K562 (cell line): Measurements from ENCODE around the gene PMEPA1. TPM values are rescaled to one million over a fixed set of nuclear protein-coding genes. Genes with fewer than 3 reads are reported as not detected.

Experiments used
- ATAC-seq: fragments of 200-7000 bp; cut with Tn5 transposase; 3 replicates; pipeline ENCODE4 v1.9.1; 2020; ENCODE audit warnings: moderate library complexity
- BruUV-seq: library from RNA; stranded (reverse); fragments of 400-500 nt; replicated peaks from 2 replicates; lab custom pipeline; 2021; lab: Mats Ljungman, UMichigan
- CTCF ChIA-PET: fragments of 300-600 bp; formaldehyde crosslinking; extraction: SDS; loops from one replicate; lab custom pipeline; 2021; ENCODE audit warnings: low intra/inter-chr PET ratio; lab: Yijun Ruan, JAX
- POLR2A ChIA-PET: fragments of 300-600, 350-650 bp; sonication (Branson Sonifier 250); formaldehyde crosslinking; extraction: SDS; loops from one replicate; lab custom pipeline; 2021; ENCODE audit warnings: antibody characterized with exemption, inconsistent platforms; lab: Yijun Ruan, JAX
- DNase-seq, 4 experiments: peaks; one replicate each; pipeline versions ENCODE4 v3.0.0 to v3.0.0-alpha.2; 2011 to 2018; ENCODE audit warnings: low spot score in 3 of 4, mixed read lengths in 3 of 4; ENCODE audit errors: extremely low read depth in 1 of 4
- FAIRE-seq: peaks from 2 replicates; lab custom pipeline; 2011; peaks lifted over from hg19 to GRCh38; lab: Jason Lieb, UNC
- H2AFZ ChIP-seq: 2 replicates; pipeline ENCODE4 v1.6.0; 2011; ENCODE audit warnings: low read depth, low read length, control low read depth, inconsistent platforms
- H3K27ac ChIP-seq: fragments of 200-600 bp; 3 replicates; pipeline ENCODE4 v1.8.0; 2011; ENCODE audit warnings: low read depth, mild to moderate bottlenecking, control low read depth, inconsistent platforms, low read length, moderate library complexity, mixed read lengths; ENCODE audit errors: extremely low read depth
- H3K27me3 ChIP-seq, 2 experiments: fragments of 300-600 bp in 1 of 2; 2 replicates in 1 of 2; 3 replicates in 1 of 2; pipeline versions ENCODE4 v1.6.0 to v1.8.0; 2011; ENCODE audit warnings: inconsistent platforms in 2 of 2, low read length in 2 of 2, mild to moderate bottlenecking in 1 of 2, mixed read lengths in 1 of 2, moderate library complexity in 1 of 2; ENCODE audit not compliant: control insufficient read depth in 2 of 2, insufficient read depth in 2 of 2
- H3K36me3 ChIP-seq: fragments of 300-600 bp; 3 replicates; pipeline ENCODE4 v1.8.0; 2011; ENCODE audit warnings: mild to moderate bottlenecking, low read length, inconsistent platforms; ENCODE audit not compliant: control insufficient read depth, insufficient read depth
- H3K4me1 ChIP-seq, 2 experiments: fragments of 200-600 bp in 1 of 2; replicated peaks in 1 of 2; 2 replicates in 1 of 2; 3 replicates in 1 of 2; pipeline versions ENCODE4 v1.5.1 to v1.8.0; 2011; ENCODE audit warnings: inconsistent platforms in 2 of 2, low read length in 2 of 2, mild to moderate bottlenecking in 1 of 2, mixed read lengths in 1 of 2, moderate library complexity in 1 of 2; ENCODE audit not compliant: control insufficient read depth in 2 of 2, insufficient read depth in 2 of 2
- H3K4me2 ChIP-seq: 2 replicates; pipeline ENCODE4 v1.6.1; 2011; ENCODE audit warnings: low read length, control low read depth, inconsistent platforms, mixed read lengths; ENCODE audit not compliant: insufficient read depth
- H3K4me3 ChIP-seq: fragments of 200-600 bp; sonication (generic), shearing (Covaris generic); 2 replicates; pipeline ENCODE4 v1.5.1; 2016; ENCODE audit warnings: control low read depth, inconsistent platforms
- H3K79me2 ChIP-seq: fragments of 200-600 bp; 3 replicates; pipeline ENCODE4 v1.8.0; 2011; ENCODE audit warnings: low read length, inconsistent platforms; ENCODE audit not compliant: control insufficient read depth, insufficient read depth
- H3K9ac ChIP-seq, 2 experiments: 2 replicates each; pipeline versions ENCODE4 v1.6.0 to v1.6.1; 2011; ENCODE audit warnings: low read depth in 2 of 2, low read length in 2 of 2, control low read depth in 1 of 2, inconsistent platforms in 1 of 2, mild to moderate bottlenecking in 1 of 2, mixed read lengths in 1 of 2; ENCODE audit not compliant: insufficient read depth in 1 of 2
- H3K9me1 ChIP-seq: one replicate; pipeline ENCODE4 v1.6.0; 2011; ENCODE audit warnings: inconsistent platforms, mild to moderate bottlenecking, low read length, moderate library complexity; ENCODE audit not compliant: control insufficient read depth, insufficient read depth
- H3K9me3 ChIP-seq: replicated peaks from 2 replicates; pipeline ENCODE4 v1.5.1; 2011; ENCODE audit warnings: low read depth, low read length, inconsistent platforms; ENCODE audit not compliant: control insufficient read depth, insufficient read depth
- H4K20me1 ChIP-seq: replicated peaks from 2 replicates; pipeline ENCODE4 v1.6.1; 2011; ENCODE audit warnings: low read length, inconsistent platforms, mixed read lengths; ENCODE audit not compliant: control insufficient read depth, insufficient read depth
- AFF4 ChIP-seq: sonication (generic); formaldehyde crosslinking; IDR thresholded peaks from 2 replicates; pipeline ENCODE4 v1.8.0; 2023; ENCODE audit warnings: mild to moderate bottlenecking, missing genetic modification reagents
- C11orf30 ChIP-seq: fragments of 450-650 bp; IDR thresholded peaks from 2 replicates; pipeline ENCODE4 v1.6.1; 2016; ENCODE audit warnings: low read depth, mild to moderate bottlenecking
- CBX2 ChIP-seq: fragments of 200-600 bp; sonication (generic); IDR thresholded peaks from one replicate; pipeline ENCODE4 v1.6.1; 2012; ENCODE audit warnings: mild to moderate bottlenecking, low read length, inconsistent platforms; ENCODE audit not compliant: insufficient read depth, poor library complexity, severe bottlenecking
- HNRNPH1 ChIP-seq: fragments of 200-400 bp; formaldehyde crosslinking; optimal IDR thresholded peaks from 2 replicates; pipeline ENCODE3; 2017; ENCODE audit warnings: low read depth, mild to moderate bottlenecking, low read length, moderate library complexity
- KLF6 ChIP-seq: fragments of 250-450 bp; sonication (Bioruptor Pico); IDR thresholded peaks from 2 replicates; pipeline ENCODE4 v1.4.0; 2020; ENCODE audit warnings: mild to moderate bottlenecking, moderate library complexity, borderline replicate concordance
- MAFG ChIP-seq: fragments of 450-650 bp; conservative IDR thresholded peaks from 2 replicates; pipeline ENCODE4 v1.6.1; 2016; ENCODE audit warnings: missing genetic modification characterization, missing compliant biosample characterization
- MCM2 ChIP-seq: fragments of 450-650 bp; IDR thresholded peaks from 2 replicates; pipeline ENCODE4 v1.6.1; 2017; ENCODE audit warnings: low read depth, mild to moderate bottlenecking
- MEF2D ChIP-seq: conservative IDR thresholded peaks from 2 replicates; pipeline ENCODE4 v1.6.1; 2016; ENCODE audit warnings: low read depth, missing genetic modification characterization, missing compliant biosample characterization
- NFIC ChIP-seq: fragments of 450-650 bp; IDR thresholded peaks from 2 replicates; pipeline ENCODE4 v1.6.1; 2017; ENCODE audit warnings: mild to moderate bottlenecking, inconsistent platforms
- NR1H2 ChIP-seq: sonication (generic); formaldehyde crosslinking; IDR thresholded peaks from 2 replicates; pipeline ENCODE4 v1.4.0; 2020; ENCODE audit warnings: mild to moderate bottlenecking, missing genetic modification reagents
- SMC3 ChIP-seq: conservative IDR thresholded peaks from 2 replicates; pipeline ENCODE4 v1.6.1; 2011; ENCODE audit warnings: low read depth, low read length, improper control_type of control experiment; ENCODE audit not compliant: insufficient read depth
- SNRNP70 ChIP-seq: fragments of 200-400 bp; formaldehyde crosslinking; optimal IDR thresholded peaks from 2 replicates; pipeline ENCODE3; 2017; ENCODE audit warnings: low read depth, low read length
- TCF7 ChIP-seq: sonication (generic); IDR thresholded peaks from 2 replicates; pipeline ENCODE4 v1.6.1; 2016; ENCODE audit warnings: antibody characterized with exemption, borderline replicate concordance
- THAP7 ChIP-seq: fragments of 250-450 bp; sonication (Bioruptor Pico); IDR thresholded peaks from 2 replicates; pipeline ENCODE4 v1.5.0; 2021
- ZNF12 ChIP-seq: sonication (generic); formaldehyde crosslinking; IDR thresholded peaks from 2 replicates; pipeline ENCODE4 v1.4.0; 2020; ENCODE audit warnings: mild to moderate bottlenecking, missing genetic modification reagents
- ZNF232 ChIP-seq: sonication (generic); formaldehyde crosslinking; IDR thresholded peaks from 2 replicates; pipeline ENCODE4 v1.8.0; 2022; ENCODE audit warnings: mild to moderate bottlenecking, missing genetic modification reagents
- ZNF583 ChIP-seq: fragments of 250-450 bp; sonication (Bioruptor Pico); IDR thresholded peaks from 2 replicates; pipeline ENCODE4 v1.4.0; 2020
- WGBS: fragments of 100-300 bp; shearing (Covaris generic); methylation state at CpG from one replicate; pipeline ENCODE4 v1.1.6; 2016; ENCODE audit warnings: low coverage, mixed read lengths; ENCODE audit not compliant: insufficient coverage; ENCODE audit errors: missing lambda C conversion rate; 5-methylcytosine and 5-hydroxymethylcytosine counted together
- in situ Hi-C: fragments of 300-500 bp; cut with MboI; formaldehyde crosslinking; loops from 4 replicates; pipeline ENCODE4 v1.15.0; 2018; ENCODE audit warnings: inconsistent platforms, mixed read lengths
- intact Hi-C: fragments of 100-400 bp; cut with micrococcal nuclease; formaldehyde crosslinking; loops from 2 replicates; pipeline ENCODE4 v1.14.2; 2022
- polyA plus RNA-seq, 8 experiments: library from polyadenylated mRNA; depleted of rRNA in 4 of 8; stranded (reverse) in 5 of 8; unstranded in 3 of 8; fragments of >200 nt; fragmentation: Nextera tagmentation in 2 of 8; fragmentation: Illumina TruSeq in 1 of 8; extraction: Ambion mirVana in 2 of 8; extraction: Trizol in 1 of 8; gene quantifications; 2 replicates each; pipeline versions ENCODE4 v1.2.1 to v1.2.3, GENCODE V29; 2011 to 2014; ENCODE audit warnings: inconsistent platforms in 1 of 8, missing spikeins in 1 of 8
- total RNA-seq, 7 experiments: library from RNA; depleted of rRNA in 6 of 7; stranded (reverse); fragments of >200 nt in 6 of 7; fragmentation: Illumina TruSeq in 2 of 7; extraction: Trizol in 2 of 7; gene quantifications; 2 replicates each; pipeline versions ENCODE4 v1.2.1 to v1.2.3, GENCODE V29; 2011 to 2021; ENCODE audit warnings: low replicate concordance in 1 of 7

The PMEPA1 gene
- total and polyA plus RNA-seq, 9 of the 15 experiments (the other 6 are each of a cell fraction or from before 2014, with no cell fraction given): 0.16 TPM; not detected in 8

- no peaks in the 10 kb centered on the region for H3K9me3 ChIP-seq
- H3K27ac ChIP-seq: no peak overlapping the region
- H3K4me3 ChIP-seq: no peak overlapping the region
- ATAC-seq: no peak
- no peaks in the 10 kb centered on the region for H3K36me3 ChIP-seq
- H3K9ac ChIP-seq: no peak overlapping the region
- no peak overlapping the region for H2AFZ ChIP-seq
- H4K20me1 ChIP-seq: peaks cover 4% of the 10 kb centered on the region; the same call in 1 of the 2 replicates
- no peak for FAIRE-seq
- no peaks in the 10 kb centered on the region for H3K9me1 ChIP-seq
- no TSS peak for BruUV-seq
- H3K4me1 ChIP-seq: peaks cover 0 to 3% of the 10 kb centered on the region in 2 experiments; a peak in 3 of 5 replicates
- peaks cover 16 to 51% of the 10 kb centered on the region in 2 experiments; a peak in 4 of 5 replicates for H3K27me3 ChIP-seq
- intact Hi-C loops: no loop called here
- 2% methylated on average over 7 of the region's 7 CpGs for WGBS
- DNase-seq: no peak
- POLR2A ChIA-PET: no interaction called here
- H3K4me2 ChIP-seq: no peak overlapping the region
- CTCF ChIA-PET: no interaction called here
- no peak for TF ChIP-seq MCM2
- TF ChIP-seq SNRNP70: no peak
- no peak for TF ChIP-seq NR1H2 (CRISPR knock-in tag)
- TF ChIP-seq ZNF12: no peak
- TF ChIP-seq THAP7 (CRISPR knock-in tag): no peak
- no peak for TF ChIP-seq MAFG (tag)
- TF ChIP-seq ZNF583 (CRISPR knock-in tag): no peak
- TF ChIP-seq TCF7: no peak
- TF ChIP-seq CBX2: no peak
- TF ChIP-seq MEF2D (tag): no peak
- no peak for TF ChIP-seq AFF4 (CRISPR knock-in tag)
- TF ChIP-seq ZNF232 (CRISPR knock-in tag): no peak
- no peak for TF ChIP-seq C11orf30
- TF ChIP-seq SMC3: no peak
- TF ChIP-seq NFIC: no peak
- no peak for TF ChIP-seq KLF6 (CRISPR knock-in tag)
- TF ChIP-seq HNRNPH1: no peak
- TF ChIP-seq, all 486 proteins: peak for 0
- in situ Hi-C loops: loop anchor here (25.0 kb wide), 1 partner anchor 604 kb away; no protein-coding TSS in a partner anchor
- H3K79me2 ChIP-seq: no peaks in the 10 kb centered on the region
Observed at GRCh38 chr20:57608516-57608915, 101.3 kb downstream of the PMEPA1 start.
